ENCODE data around the gene TMTC1. TPM values are rescaled to one million over a fixed set of nuclear protein-coding genes. Genes with fewer than 3 reads are reported as not detected.

The TMTC1 gene
- total and polyA plus RNA-seq, 9 of the 15 experiments (the other 6 are each of a cell fraction or from before 2014, with no cell fraction given) = under 0.01 to 0.18 (median 0.06) TPM; not detected in 2

- no TSS peak for BruUV-seq (replicated peaks)
- Histone ChIP-seq H3K36me3 (ENCODE audit: control insufficient read depth, insufficient read depth, low read length) (no peaks in the 10 kb centered on the region), H3K27me3 (ENCODE audit: control insufficient read depth in 2 of 2, insufficient read depth in 2 of 2, low read length in 2 of 2) (no peaks in the 10 kb centered on the region), H3K27ac (ENCODE audit: extremely low read depth, low read depth, low read length) (no peak overlapping the region), H3K9me1 (ENCODE audit: control insufficient read depth, insufficient read depth, low read length) (no peaks in the 10 kb centered on the region), H3K4me3 (no peak overlapping the region), H3K9me3 (replicated peaks; ENCODE audit: control insufficient read depth, insufficient read depth, low read depth, low read length) (no peaks in the 10 kb centered on the region), H4K20me1 (replicated peaks; ENCODE audit: control insufficient read depth, insufficient read depth, low read length) (no peaks in the 10 kb centered on the region), H3K9ac (ENCODE audit: insufficient read depth in 1 of 2, low read depth in 2 of 2, low read length in 2 of 2) (no peak overlapping the region), H3K4me2 (ENCODE audit: insufficient read depth, low read length) (no peak overlapping the region), H3K4me1 (replicated peaks in 1 of 2; ENCODE audit: control insufficient read depth in 2 of 2, insufficient read depth in 2 of 2, low read length in 2 of 2) (no peaks in the 10 kb centered on the region), H2AFZ (ENCODE audit: low read depth, low read length) (no peak overlapping the region), H3K79me2 (ENCODE audit: control insufficient read depth, insufficient read depth, low read length) (no peaks in the 10 kb centered on the region)
- POLR2A ChIA-PET = no interaction called here
- CTCF ChIA-PET (ENCODE audit: low intra/inter-chr PET ratio) = no interaction called here
- FAIRE-seq = no peak
- in situ Hi-C loops (cut with MboI) (no loop called here), intact Hi-C loops (cut with micrococcal nuclease) (no loop called here)
- ATAC-seq = no peak
- WGBS (ENCODE audit: insufficient coverage, low coverage, missing lambda C conversion rate) = 0% methylated on average over 1 of the region's 1 CpG
- DNase-seq (ENCODE audit: extremely low read depth in 1 of 4, low spot score in 3 of 4) = no peak
- TF ChIP-seq CHD2 (IDR thresholded peaks at IDR 0.05; ENCODE audit: low read depth, low read length) = no peak
- no peak for TF ChIP-seq ATF2 (CRISPR knock-in tag; IDR thresholded peaks at IDR 0.05)
- no peak for TF ChIP-seq ARID1B (IDR thresholded peaks at IDR 0.05)
- no peak for TF ChIP-seq ADNP (tag; IDR thresholded peaks at IDR 0.05)
- TF ChIP-seq MBD1 (CRISPR knock-in tag; IDR thresholded peaks at IDR 0.05) = no peak
- no peak for TF ChIP-seq PHB2 (IDR thresholded peaks at IDR 0.05; ENCODE audit: low read depth)
- TF ChIP-seq HDAC2 (IDR thresholded peaks at IDR 0.05) = no peak
- no peak for TF ChIP-seq ZNF197 (CRISPR knock-in tag; IDR thresholded peaks at IDR 0.05; ENCODE audit: low read depth)
- TF ChIP-seq U2AF1 (optimal IDR thresholded peaks at IDR 0.05; ENCODE audit: low read depth, low read length) = no peak
- TF ChIP-seq VEZF1 (CRISPR knock-in tag; IDR thresholded peaks at IDR 0.05) = no peak
- TF ChIP-seq NR0B1 (IDR thresholded peaks at IDR 0.05; ENCODE audit: partially characterized antibody) = no peak
- no peak for TF ChIP-seq PYGO2 (tag; IDR thresholded peaks at IDR 0.05)
Observed at GRCh38 chr12:29830391-29830790, 46.6 kb upstream of the TMTC1 start.

All from K562 (cell line).